ENCODE measurements around the gene C6orf89.

Gene C6orf89

DNA sequence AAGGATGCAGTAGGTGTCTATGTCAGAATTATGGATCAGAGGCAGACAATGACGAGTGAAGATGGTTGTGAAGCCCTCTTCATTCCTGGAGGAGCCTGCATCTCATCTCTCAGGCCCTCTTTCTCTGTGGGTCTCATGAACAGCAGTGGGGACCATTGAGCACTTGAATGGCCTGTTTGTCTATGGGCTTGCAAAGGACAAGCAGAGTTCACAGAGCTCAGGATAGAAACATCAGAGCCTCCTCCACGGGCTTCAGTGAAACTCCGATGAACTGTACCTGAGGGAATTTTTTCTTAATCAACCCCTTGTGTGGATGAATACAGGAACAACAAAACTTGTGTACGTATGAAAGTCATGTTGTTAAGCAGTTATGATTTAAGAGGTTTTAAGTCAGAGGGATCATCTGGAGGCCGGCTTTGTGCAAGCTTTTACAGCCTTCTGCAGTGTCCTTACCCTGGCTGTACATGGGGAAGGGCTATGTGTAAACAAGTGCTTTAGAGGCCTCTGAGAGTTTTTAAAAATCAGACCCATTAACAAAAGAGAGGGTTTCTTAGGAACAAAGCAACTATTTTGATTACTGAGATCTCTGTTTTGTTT is 39.1 kb downstream of the C6orf89 start:
- no peaks in the 10 kb centered on the region for H3K36me3 ChIP-seq (ENCODE audit: control insufficient read depth, insufficient read depth, low read length)
- H3K4me1 ChIP-seq: no peaks in the 10 kb centered on the region
- H3K9ac ChIP-seq: no peak overlapping the region
- no peak overlapping the region for H3K4me3 ChIP-seq (ENCODE audit: low read depth, low read length)
- H3K79me2 ChIP-seq: no peaks in the 10 kb centered on the region
- no peak overlapping the region for H3K27ac ChIP-seq
- no peaks in the 10 kb centered on the region for H3K27me3 ChIP-seq (ENCODE audit: control insufficient read depth, insufficient read depth, low read length)
- TF ChIP-seq, protein P1, sequence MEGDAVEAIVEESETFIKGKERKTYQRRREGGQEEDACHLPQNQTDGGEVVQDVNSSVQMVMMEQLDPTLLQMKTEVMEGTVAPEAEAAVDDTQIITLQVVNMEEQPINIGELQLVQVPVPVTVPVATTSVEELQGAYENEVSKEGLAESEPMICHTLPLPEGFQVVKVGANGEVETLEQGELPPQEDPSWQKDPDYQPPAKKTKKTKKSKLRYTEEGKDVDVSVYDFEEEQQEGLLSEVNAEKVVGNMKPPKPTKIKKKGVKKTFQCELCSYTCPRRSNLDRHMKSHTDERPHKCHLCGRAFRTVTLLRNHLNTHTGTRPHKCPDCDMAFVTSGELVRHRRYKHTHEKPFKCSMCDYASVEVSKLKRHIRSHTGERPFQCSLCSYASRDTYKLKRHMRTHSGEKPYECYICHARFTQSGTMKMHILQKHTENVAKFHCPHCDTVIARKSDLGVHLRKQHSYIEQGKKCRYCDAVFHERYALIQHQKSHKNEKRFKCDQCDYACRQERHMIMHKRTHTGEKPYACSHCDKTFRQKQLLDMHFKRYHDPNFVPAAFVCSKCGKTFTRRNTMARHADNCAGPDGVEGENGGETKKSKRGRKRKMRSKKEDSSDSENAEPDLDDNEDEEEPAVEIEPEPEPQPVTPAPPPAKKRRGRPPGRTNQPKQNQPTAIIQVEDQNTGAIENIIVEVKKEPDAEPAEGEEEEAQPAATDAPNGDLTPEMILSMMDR (IDR thresholded peaks at IDR 0.05): no peak
- no peak overlapping the region for H2AFZ ChIP-seq
- no peak overlapping the region for H3K4me2 ChIP-seq (ENCODE audit: low read length)
- H3K9me3 ChIP-seq (ENCODE audit: control insufficient read depth, low read length): no peaks in the 10 kb centered on the region

DNA sequence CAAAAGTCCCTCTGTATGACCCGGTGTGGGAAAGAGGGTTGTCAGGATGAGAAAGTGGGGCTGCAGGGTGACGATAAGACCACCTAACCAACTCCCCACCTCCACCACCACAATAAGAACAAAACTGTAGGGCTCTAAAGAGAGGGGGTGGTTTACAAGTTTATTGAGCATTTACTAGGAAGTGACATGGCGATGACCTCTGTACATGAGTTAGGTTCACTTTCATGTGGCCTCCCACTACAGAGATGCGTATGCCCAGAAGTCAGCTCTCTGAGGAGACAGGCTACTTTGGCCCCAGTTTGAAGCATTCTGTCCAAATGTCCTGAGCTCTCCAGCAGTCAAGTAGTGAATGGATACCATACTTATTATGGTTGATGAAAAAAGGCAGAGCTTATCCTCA is 40.1 kb downstream of the C6orf89 start:
- H3K27ac ChIP-seq: no peak overlapping the region
- H3K9me3 ChIP-seq (ENCODE audit: control insufficient read depth, low read length): no peaks in the 10 kb centered on the region
- no peak overlapping the region for H3K9ac ChIP-seq
- H3K4me3 ChIP-seq (ENCODE audit: low read depth, low read length): no peak overlapping the region
- H3K4me1 ChIP-seq: no peaks in the 10 kb centered on the region
- H2AFZ ChIP-seq: no peak overlapping the region
- H3K4me2 ChIP-seq (ENCODE audit: low read length): no peak overlapping the region
- no peaks in the 10 kb centered on the region for H3K79me2 ChIP-seq
- TF ChIP-seq, protein P1 (IDR thresholded peaks at IDR 0.05): no peak
- H3K27me3 ChIP-seq (ENCODE audit: control insufficient read depth, insufficient read depth, low read length): no peaks in the 10 kb centered on the region
- H3K36me3 ChIP-seq (ENCODE audit: control insufficient read depth, insufficient read depth, low read length): no peaks in the 10 kb centered on the region

DNA sequence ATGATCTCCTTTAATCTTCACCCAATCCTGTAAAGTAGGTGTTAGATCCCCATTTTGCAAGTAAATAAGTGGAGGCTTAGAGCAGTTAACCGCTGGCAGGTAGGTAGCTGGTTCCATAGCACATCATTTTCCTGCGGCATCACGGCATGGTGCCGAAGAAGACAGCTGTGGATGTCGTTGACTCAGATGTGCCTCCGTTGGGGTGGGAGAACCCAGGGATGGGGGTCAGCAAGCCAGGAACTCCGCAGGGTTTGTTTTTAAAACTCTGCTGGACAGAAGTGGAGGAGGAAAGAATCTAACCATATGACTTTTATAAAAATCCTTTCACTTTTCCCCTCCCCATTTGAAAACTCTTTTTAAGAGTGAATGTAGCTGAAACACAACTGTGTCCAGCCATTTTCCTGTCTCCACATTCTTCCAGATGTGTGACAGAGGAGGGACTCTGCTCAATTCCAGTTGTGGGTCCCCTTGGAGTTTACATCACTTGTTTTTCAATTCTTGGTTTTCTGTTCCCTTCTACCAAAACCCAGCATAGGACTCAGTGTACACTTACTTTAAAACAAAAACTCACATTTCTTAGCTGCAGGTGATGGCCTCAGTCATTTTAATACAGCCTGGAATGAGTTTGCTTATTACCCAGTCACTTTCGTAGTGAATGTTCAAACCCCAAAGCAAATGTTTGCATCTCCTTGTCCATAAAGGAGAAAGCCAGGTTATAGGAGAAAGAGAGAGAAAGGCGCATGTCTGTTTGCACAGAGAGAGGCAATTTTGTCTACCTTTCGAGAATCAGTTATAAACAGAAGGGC is 41.2 kb downstream of the C6orf89 start:
- Histone ChIP-seq H3K79me2 (no peaks in the 10 kb centered on the region), H3K9me3 (ENCODE audit: control insufficient read depth, low read length) (no peaks in the 10 kb centered on the region), H2AFZ (no peak overlapping the region), H3K27me3 (ENCODE audit: control insufficient read depth, insufficient read depth, low read length) (no peaks in the 10 kb centered on the region), H3K4me3 (ENCODE audit: low read depth, low read length) (no peak overlapping the region), H3K4me1 (no peaks in the 10 kb centered on the region), H3K36me3 (ENCODE audit: control insufficient read depth, insufficient read depth, low read length) (no peaks in the 10 kb centered on the region), H3K9ac (no peak overlapping the region), H3K27ac (no peak overlapping the region), H3K4me2 (ENCODE audit: low read length) (no peak overlapping the region)
- TF ChIP-seq, protein P1 (IDR thresholded peaks at IDR 0.05): no peak

DNA sequence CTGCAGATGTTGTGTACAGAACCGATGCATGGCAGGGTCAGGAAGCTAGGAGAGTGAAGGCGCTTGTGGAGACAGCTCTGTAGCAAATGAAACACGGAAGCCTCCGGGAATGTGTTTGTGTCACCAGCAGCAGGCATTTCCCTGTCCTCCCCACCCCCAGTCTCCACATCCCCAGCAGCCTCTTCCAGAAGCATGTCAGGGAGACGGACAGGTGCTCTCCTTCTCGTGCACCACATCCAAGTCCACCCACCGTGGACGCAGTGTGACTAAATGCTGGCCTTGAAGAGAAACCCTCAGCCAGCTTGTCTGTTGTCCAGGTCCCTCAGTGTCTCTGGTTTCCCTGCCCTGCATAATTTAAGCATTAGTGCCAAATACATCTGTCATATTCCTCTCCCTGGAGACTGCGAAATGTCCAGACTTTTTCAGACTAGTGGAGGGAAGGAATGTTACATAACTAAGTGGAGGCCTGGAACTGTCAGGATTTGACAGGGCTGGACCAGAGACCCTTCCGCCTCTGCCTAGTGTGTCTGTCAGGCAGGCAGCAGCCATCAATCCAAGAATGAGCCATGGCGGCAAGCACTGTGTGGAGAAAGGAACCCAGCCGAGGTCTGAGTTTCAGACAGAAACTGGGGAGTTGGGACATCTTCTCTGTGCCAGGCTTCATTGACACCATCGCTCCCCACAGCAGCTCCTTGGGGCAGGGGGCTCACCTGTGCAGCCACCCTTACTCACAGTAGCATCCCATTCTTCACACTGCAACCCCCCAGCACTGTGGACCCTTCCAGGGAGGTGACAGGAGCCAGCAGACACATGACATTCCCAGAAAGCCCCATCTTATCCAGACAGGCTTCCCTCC is 42.2 kb downstream of the C6orf89 start:
- Histone ChIP-seq H3K9ac (no peak overlapping the region), H3K27ac (no peak overlapping the region), H3K4me2 (ENCODE audit: low read length) (no peak overlapping the region), H2AFZ (no peak overlapping the region), H3K4me1 (no peaks in the 10 kb centered on the region), H3K36me3 (ENCODE audit: control insufficient read depth, insufficient read depth, low read length) (no peaks in the 10 kb centered on the region), H3K79me2 (no peaks in the 10 kb centered on the region), H3K4me3 (ENCODE audit: low read depth, low read length) (no peak overlapping the region), H3K27me3 (ENCODE audit: control insufficient read depth, insufficient read depth, low read length) (no peaks in the 10 kb centered on the region), H3K9me3 (ENCODE audit: control insufficient read depth, low read length) (no peaks in the 10 kb centered on the region)
- TF ChIP-seq, protein P1 (IDR thresholded peaks at IDR 0.05): no peak
